Chondrocyte (in vitro differentiated cells): ENCODE results near the gene MRPL49. TPM values are rescaled to one million over a fixed set of nuclear protein-coding genes. Genes with fewer than 3 reads are reported as not detected.

ENCODE experiments used
- DNase-seq: peaks from one replicate; pipeline ENCODE4 v3.0.0; 2021; ENCODE audit warnings: mixed read lengths, low spot score
- H3K27ac Mint-ChIP-seq: one replicate; pipeline ENCODE4 v1.8.0; 2021; ENCODE audit warnings: mild to moderate bottlenecking, moderate library complexity, mixed read lengths; ENCODE audit not compliant: unreplicated experiment
- H3K27me3 Mint-ChIP-seq: 2 replicates; pipeline ENCODE4 v1.8.0; 2021; ENCODE audit warnings: low read depth, mixed read lengths
- H3K36me3 Mint-ChIP-seq: 2 replicates; pipeline ENCODE4 v1.8.0; 2021; ENCODE audit warnings: low read depth, mixed read lengths
- H3K4me1 Mint-ChIP-seq: 2 replicates; pipeline ENCODE4 v1.8.0; 2021; ENCODE audit warnings: low read depth, mild to moderate bottlenecking, mixed read lengths
- H3K4me3 Mint-ChIP-seq: one replicate; pipeline ENCODE4 v1.8.0; 2021; ENCODE audit warnings: mild to moderate bottlenecking, moderate library complexity, mixed read lengths; ENCODE audit not compliant: unreplicated experiment
- H3K9me3 Mint-ChIP-seq: 2 replicates; pipeline ENCODE4 v1.8.0; 2021; ENCODE audit warnings: low read depth, mixed read lengths
- CTCF ChIP-seq: fragments of 200-600 bp; sonication (generic); IDR thresholded peaks from 2 replicates; pipeline ENCODE4 v1.5.0; 2021; ENCODE audit warnings: antibody characterized with exemption, mild to moderate bottlenecking, moderate library complexity
- total RNA-seq: library from RNA; stranded (reverse); gene quantifications from 3 replicates; pipeline ENCODE4 v1.2.1, GENCODE V29; 2021

The MRPL49 gene
- total RNA-seq, 1 donor from 2014 or later, result 37.2 TPM

- Mint-ChIP-seq H3K27ac (no peak overlapping the region), H3K9me3 (no peaks in the 10 kb centered on the region), H3K36me3 (peaks cover 10% of the 10 kb centered on the region), H3K4me1 (peaks cover 12% of the 10 kb centered on the region), H3K27me3 (no peaks in the 10 kb centered on the region), H3K4me3 (no peak overlapping the region)
- TF ChIP-seq CTCF, result no peak
- DNase-seq, result peak; percentile 59
Measured at GRCh38 chr11:65127473-65128181, 5.5 kb downstream of the MRPL49 start.

- Mint-ChIP-seq H3K27ac (peak overlapping the region; percentile 17), H3K9me3 (no peaks in the 10 kb centered on the region), H3K27me3 (no peaks in the 10 kb centered on the region), H3K36me3 (peaks cover 10% of the 10 kb centered on the region), H3K4me1 (peaks cover 15% of the 10 kb centered on the region), H3K4me3 (no peak overlapping the region)
- peak; percentile 93 for DNase-seq
- no peak for TF ChIP-seq CTCF
Measured at GRCh38 chr11:65128182-65129145, 6.3 kb downstream of the MRPL49 start.

- Mint-ChIP-seq H3K27me3 (no peaks in the 10 kb centered on the region), H3K9me3 (no peaks in the 10 kb centered on the region), H3K27ac (no peak overlapping the region), H3K36me3 (peaks cover 10% of the 10 kb centered on the region), H3K4me3 (no peak overlapping the region), H3K4me1 (peaks cover 14% of the 10 kb centered on the region)
- TF ChIP-seq CTCF, result no peak
- peak; percentile 86 for DNase-seq
Measured at GRCh38 chr11:65129649-65130441, 7.7 kb downstream of the MRPL49 start.

- Mint-ChIP-seq H3K4me3 (no peak overlapping the region), H3K9me3 (no peaks in the 10 kb centered on the region), H3K4me1 (peaks cover 21% of the 10 kb centered on the region), H3K27ac (no peak overlapping the region), H3K36me3 (peaks cover 10% of the 10 kb centered on the region), H3K27me3 (no peaks in the 10 kb centered on the region)
- TF ChIP-seq CTCF, result no peak
- DNase-seq, result peak; percentile 90
Measured at GRCh38 chr11:65130631-65131416, 8.7 kb downstream of the MRPL49 start.
